Measurements from ENCODE around the gene FRMD4A. TPM values are rescaled to one million over a fixed set of nuclear protein-coding genes. Genes with fewer than 3 reads are reported as not detected.

The FRMD4A gene
- total RNA-seq, 1 donor from 2014 or later, result 236 TPM

DNA sequence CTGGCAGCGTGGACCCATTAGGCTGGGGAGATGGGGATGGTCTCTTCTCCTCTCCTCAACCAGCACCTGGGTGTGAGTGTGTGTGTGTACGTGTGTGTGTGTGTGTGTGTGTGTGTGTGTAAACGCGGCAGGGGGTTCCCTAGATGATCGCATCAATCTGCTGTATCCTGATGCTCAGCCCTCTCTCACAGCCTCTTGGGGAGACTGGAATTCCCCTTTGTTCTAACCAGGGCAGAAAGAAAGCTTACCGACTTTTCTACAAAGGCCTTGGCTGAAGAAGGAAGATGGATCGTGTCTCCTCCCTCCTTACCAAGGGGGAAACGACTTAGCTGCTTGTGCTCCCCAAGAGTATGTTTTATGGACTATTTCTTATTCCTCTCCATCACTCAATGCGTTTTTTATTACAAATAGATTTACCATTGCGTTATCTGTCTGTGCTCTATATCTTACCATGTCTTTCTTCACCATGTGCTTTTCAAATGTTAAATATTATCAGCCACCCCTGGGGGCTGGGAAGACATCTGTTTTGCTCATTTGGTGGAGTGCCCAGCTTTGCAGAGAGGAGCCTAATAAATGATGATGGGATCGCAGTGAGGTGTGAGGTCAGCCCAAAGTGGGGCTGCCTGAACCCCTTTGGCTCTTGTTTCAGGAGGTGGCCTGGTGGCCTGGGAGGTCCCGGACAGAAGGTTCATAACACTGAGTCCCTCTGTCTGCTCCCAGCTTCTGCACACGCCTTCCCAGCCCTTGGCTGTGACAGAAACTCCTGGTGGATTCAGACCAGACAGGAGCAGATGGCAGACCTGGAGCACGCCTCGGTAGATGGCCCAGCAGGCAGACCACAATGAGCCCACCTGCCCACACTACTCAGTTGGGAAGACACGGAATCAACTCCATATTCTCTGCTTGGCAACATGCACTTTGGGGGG lies 481.9 kb downstream of the FRMD4A start:
- H3K4me1 Mint-ChIP-seq (ENCODE audit: unreplicated experiment), result peaks cover 27% of the 10 kb centered on the region
- no peak for DNase-seq (ENCODE audit: extremely low spot score, unreplicated experiment)
- TF ChIP-seq, protein P1, sequence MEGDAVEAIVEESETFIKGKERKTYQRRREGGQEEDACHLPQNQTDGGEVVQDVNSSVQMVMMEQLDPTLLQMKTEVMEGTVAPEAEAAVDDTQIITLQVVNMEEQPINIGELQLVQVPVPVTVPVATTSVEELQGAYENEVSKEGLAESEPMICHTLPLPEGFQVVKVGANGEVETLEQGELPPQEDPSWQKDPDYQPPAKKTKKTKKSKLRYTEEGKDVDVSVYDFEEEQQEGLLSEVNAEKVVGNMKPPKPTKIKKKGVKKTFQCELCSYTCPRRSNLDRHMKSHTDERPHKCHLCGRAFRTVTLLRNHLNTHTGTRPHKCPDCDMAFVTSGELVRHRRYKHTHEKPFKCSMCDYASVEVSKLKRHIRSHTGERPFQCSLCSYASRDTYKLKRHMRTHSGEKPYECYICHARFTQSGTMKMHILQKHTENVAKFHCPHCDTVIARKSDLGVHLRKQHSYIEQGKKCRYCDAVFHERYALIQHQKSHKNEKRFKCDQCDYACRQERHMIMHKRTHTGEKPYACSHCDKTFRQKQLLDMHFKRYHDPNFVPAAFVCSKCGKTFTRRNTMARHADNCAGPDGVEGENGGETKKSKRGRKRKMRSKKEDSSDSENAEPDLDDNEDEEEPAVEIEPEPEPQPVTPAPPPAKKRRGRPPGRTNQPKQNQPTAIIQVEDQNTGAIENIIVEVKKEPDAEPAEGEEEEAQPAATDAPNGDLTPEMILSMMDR (IDR thresholded peaks at IDR 0.05), result no peak
- no peaks in the 10 kb centered on the region for H3K27me3 Mint-ChIP-seq (ENCODE audit: unreplicated experiment)
- no peak overlapping the region for H3K4me3 Mint-ChIP-seq (ENCODE audit: unreplicated experiment)
- peaks cover 26% of the 10 kb centered on the region for H3K36me3 Mint-ChIP-seq (ENCODE audit: unreplicated experiment)
- H3K9me3 Mint-ChIP-seq (ENCODE audit: unreplicated experiment), result no peaks in the 10 kb centered on the region
- no peak overlapping the region for H3K27ac Mint-ChIP-seq (ENCODE audit: unreplicated experiment)

DNA sequence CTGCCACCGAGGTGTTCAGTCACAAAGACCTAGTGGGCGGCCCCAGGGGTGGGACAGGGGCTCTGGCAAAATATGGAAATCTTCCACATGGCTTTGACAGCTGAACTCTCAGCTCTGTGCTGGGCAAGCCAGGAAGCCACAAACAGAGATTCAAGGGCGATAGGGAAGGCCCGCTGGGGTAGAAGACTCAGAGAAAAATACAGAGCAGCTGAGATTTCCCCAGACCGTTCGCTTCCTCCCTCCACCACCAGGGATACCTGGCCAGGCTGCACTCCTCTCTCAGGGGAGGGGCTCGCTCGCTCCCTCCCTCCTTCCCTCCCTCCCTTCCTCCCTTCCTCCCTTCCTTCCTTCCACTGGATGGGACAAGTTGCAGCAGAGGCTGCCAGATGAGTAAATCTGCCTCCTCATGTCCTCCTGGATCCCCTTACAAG lies 483.5 kb downstream of the FRMD4A start:
- no peaks in the 10 kb centered on the region for H3K27me3 Mint-ChIP-seq (ENCODE audit: unreplicated experiment)
- DNase-seq (ENCODE audit: extremely low spot score, unreplicated experiment), result no peak
- no peaks in the 10 kb centered on the region for H3K9me3 Mint-ChIP-seq (ENCODE audit: unreplicated experiment)
- peaks cover 29% of the 10 kb centered on the region for H3K4me1 Mint-ChIP-seq (ENCODE audit: unreplicated experiment)
- TF ChIP-seq, protein P1 (IDR thresholded peaks at IDR 0.05), result no peak
- peaks cover 27% of the 10 kb centered on the region for H3K36me3 Mint-ChIP-seq (ENCODE audit: unreplicated experiment)
- no peak overlapping the region for H3K4me3 Mint-ChIP-seq (ENCODE audit: unreplicated experiment)
- H3K27ac Mint-ChIP-seq (ENCODE audit: unreplicated experiment), result peak overlapping the region; percentile 35

DNA sequence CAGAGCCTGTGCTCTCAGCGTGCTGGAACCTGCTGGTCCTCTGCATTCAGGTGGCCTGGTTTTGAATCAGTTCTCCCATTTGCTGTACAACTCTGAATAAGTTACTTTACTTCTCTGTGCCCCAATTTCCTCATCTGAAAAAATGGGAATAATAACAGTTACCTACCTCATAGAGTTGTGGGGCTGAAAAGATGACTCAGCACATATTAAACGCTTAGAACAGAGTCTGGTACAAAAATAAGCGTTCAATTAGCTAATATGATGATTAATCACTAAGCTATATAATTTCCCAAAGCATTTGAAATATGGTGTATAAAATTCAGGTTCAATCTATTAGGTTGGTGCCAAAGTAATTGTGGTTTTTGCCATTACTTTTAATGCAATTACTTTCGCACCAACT lies 484.8 kb downstream of the FRMD4A start:
- no peak for DNase-seq (ENCODE audit: extremely low spot score, unreplicated experiment)
- H3K36me3 Mint-ChIP-seq (ENCODE audit: unreplicated experiment), result peaks cover 33% of the 10 kb centered on the region
- no peaks in the 10 kb centered on the region for H3K27me3 Mint-ChIP-seq (ENCODE audit: unreplicated experiment)
- no peaks in the 10 kb centered on the region for H3K9me3 Mint-ChIP-seq (ENCODE audit: unreplicated experiment)
- TF ChIP-seq, protein P1 (IDR thresholded peaks at IDR 0.05), result no peak
- no peak overlapping the region for H3K4me3 Mint-ChIP-seq (ENCODE audit: unreplicated experiment)
- H3K27ac Mint-ChIP-seq (ENCODE audit: unreplicated experiment), result no peak overlapping the region
- peaks cover 33% of the 10 kb centered on the region for H3K4me1 Mint-ChIP-seq (ENCODE audit: unreplicated experiment)

DNA sequence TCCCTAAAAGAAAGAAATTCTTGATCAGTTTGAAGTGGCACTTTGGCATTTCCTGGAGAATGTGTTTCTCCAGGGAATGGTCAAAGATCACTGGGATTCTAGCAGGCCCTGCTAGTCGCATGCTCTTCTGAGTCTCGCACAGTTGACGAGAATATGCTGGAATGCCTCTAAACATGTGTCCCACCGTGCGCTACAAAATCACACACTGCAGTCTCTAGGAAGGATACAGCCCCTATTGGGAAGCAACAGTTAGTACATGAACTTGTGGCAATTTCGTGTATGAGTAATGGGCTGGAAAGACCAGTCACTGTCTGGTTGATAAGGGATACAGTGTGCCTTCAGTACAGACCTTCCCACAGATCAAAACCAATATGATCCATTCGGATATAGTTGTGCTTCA lies 486.1 kb downstream of the FRMD4A start:
- peak overlapping the region; percentile 71 for H3K27ac Mint-ChIP-seq (ENCODE audit: unreplicated experiment)
- H3K27me3 Mint-ChIP-seq (ENCODE audit: unreplicated experiment), result no peaks in the 10 kb centered on the region
- H3K4me3 Mint-ChIP-seq (ENCODE audit: unreplicated experiment), result no peak overlapping the region
- H3K36me3 Mint-ChIP-seq (ENCODE audit: unreplicated experiment), result peaks cover 32% of the 10 kb centered on the region
- H3K4me1 Mint-ChIP-seq (ENCODE audit: unreplicated experiment), result peaks cover 39% of the 10 kb centered on the region
- H3K9me3 Mint-ChIP-seq (ENCODE audit: unreplicated experiment), result no peaks in the 10 kb centered on the region
- DNase-seq (ENCODE audit: extremely low spot score, unreplicated experiment), result no peak
- TF ChIP-seq, protein P1 (IDR thresholded peaks at IDR 0.05), result peak; percentile 10

DNA sequence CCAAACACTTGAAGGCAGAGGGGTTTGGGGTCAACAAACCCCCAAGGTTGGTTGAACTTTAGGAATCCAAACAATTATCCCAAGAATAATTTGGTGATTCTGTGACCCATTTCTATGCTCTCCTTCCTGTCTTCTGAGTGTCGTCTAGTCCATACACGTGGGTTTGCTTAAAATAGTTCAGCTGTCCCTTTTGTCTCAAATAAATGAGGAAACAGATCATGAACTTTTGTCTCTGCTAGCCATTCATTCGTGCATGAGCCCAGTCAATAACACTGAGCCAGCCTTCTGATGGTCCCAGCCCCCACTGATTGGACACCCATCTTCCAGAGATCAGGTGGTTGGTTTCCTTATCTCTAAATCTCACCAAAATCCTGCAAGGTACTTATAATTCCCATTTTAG lies 488.6 kb downstream of the FRMD4A start:
- TF ChIP-seq, protein P1 (IDR thresholded peaks at IDR 0.05), result no peak
- Mint-ChIP-seq H3K27me3 (ENCODE audit: unreplicated experiment) (no peaks in the 10 kb centered on the region), H3K9me3 (ENCODE audit: unreplicated experiment) (no peaks in the 10 kb centered on the region), H3K27ac (ENCODE audit: unreplicated experiment) (no peak overlapping the region), H3K4me3 (ENCODE audit: unreplicated experiment) (no peak overlapping the region), H3K36me3 (ENCODE audit: unreplicated experiment) (peaks cover 29% of the 10 kb centered on the region), H3K4me1 (ENCODE audit: unreplicated experiment) (peaks cover 62% of the 10 kb centered on the region)
- no peak for DNase-seq (ENCODE audit: extremely low spot score, unreplicated experiment)

All from osteocyte (in vitro differentiated cells).